GM10248 (cell line): ENCODE data around the gene C10orf88.

Experiments
- CTCF ChIA-PET: fragments of 300-600 bp; sonication (Branson Sonifier 250); formaldehyde crosslinking; extraction: SDS; loops from one replicate; lab custom pipeline; 2021; ENCODE audit warnings: antibody characterized with exemption; lab: Yijun Ruan, JAX
- POLR2A ChIA-PET: fragments of 350-650 bp; sonication (Branson Sonifier 250); formaldehyde crosslinking; extraction: SDS; loops from one replicate; lab custom pipeline; 2020; ENCODE audit warnings: antibody characterized with exemption; lab: Yijun Ruan, JAX
- DNase-seq: peaks from one replicate; pipeline ENCODE4 v3.0.0; 2012; ENCODE audit errors: extremely low spot score
- CTCF ChIP-seq: IDR thresholded peaks from 2 replicates; pipeline ENCODE4 v1.5.1; 2012; ENCODE audit warnings: mild to moderate bottlenecking, low read depth; ENCODE audit errors: extremely low read depth, missing control alignments, control extremely low read depth

C10orf88 gene

GRCh38 chr10:122998360-122998917, 44.4 kb upstream of the C10orf88 start:
- no peak for DNase-seq
- ChIA-PET POLR2A (interaction anchor here (1.3 kb wide), 1 partner anchor 8 kb away, joined by 3 read pairs; no protein-coding TSS in a partner anchor), CTCF (interaction anchor here (1.8 to 12.2 kb wide), 3 partner anchors 11 to 45 kb away, joined by 4 to 107 read pairs (median 6); partner anchors contain the start of gene PSTK)
- no peak for TF ChIP-seq CTCF

- DNase-seq = no peak
- TF ChIP-seq CTCF = no peak
- POLR2A ChIA-PET = interaction anchor here (0.6 kb wide), 1 partner anchor 9 kb away, joined by 3 read pairs; no protein-coding TSS in a partner anchor
- CTCF ChIA-PET = interaction anchor here (1.8 to 12.2 kb wide), 2 partner anchors 11 to 16 kb away, joined by 4 to 107 read pairs; partner anchors contain the start of gene PSTK
These were observed 43.8 kb upstream of the C10orf88 start for GRCh38 chr10:122997864-122998263.

- DNase-seq = no peak
- no peak for TF ChIP-seq CTCF
- POLR2A ChIA-PET = interaction anchor here (0.6 to 0.8 kb wide), 2 partner anchors 12 to 110 kb away, joined by 3 read pairs; no protein-coding TSS in a partner anchor
- CTCF ChIA-PET = interaction anchor here (0.8 to 12.2 kb wide), 4 partner anchors 9 to 40 kb away, joined by 3 to 107 read pairs (median 3); partner anchors contain the start of gene PSTK
These were observed 41.9 kb upstream of the C10orf88 start for GRCh38 chr10:122995936-122996335.

- TF ChIP-seq CTCF = no peak
- ChIA-PET CTCF (interaction anchor here (12.2 kb wide), 1 partner anchor 12 kb away, joined by 107 read pairs; the partner anchor contains the start of gene PSTK), POLR2A (no interaction called here)
- no peak for DNase-seq
These were observed 39.8 kb upstream of the C10orf88 start for GRCh38 chr10:122993797-122994336.

GRCh38 chr10:122992031-122992585, 38.1 kb upstream of the C10orf88 start:
- ChIA-PET POLR2A (no interaction called here), CTCF (interaction anchor here (12.2 kb wide), 1 partner anchor 10 kb away, joined by 107 read pairs; the partner anchor contains the start of gene PSTK)
- TF ChIP-seq CTCF = no peak
- no peak for DNase-seq

- POLR2A ChIA-PET = interaction anchor here (1.2 kb wide), 1 partner anchor 9 kb away, joined by 3 read pairs; no protein-coding TSS in a partner anchor
- CTCF ChIA-PET = interaction anchor here (0.8 to 12.2 kb wide), 2 partner anchors 8 to 10 kb away, joined by 3 to 107 read pairs; partner anchors contain the start of gene PSTK
- DNase-seq = no peak
- TF ChIP-seq CTCF = no peak
These were observed 36.3 kb upstream of the C10orf88 start for GRCh38 chr10:122990278-122990677.
